ENCODE results near the gene NTF3.
A peak's percentile ranks its signal among the peaks of the same experiment; 100 is the strongest.

Gene NTF3

GRCh38 chr12:5456906-5457305 is 25.0 kb downstream of the NTF3 start:
- DNase-seq (ENCODE audit: low spot score): no peak

GRCh38 chr12:5458229-5459050 is 26.5 kb downstream of the NTF3 start:
- DNase-seq (ENCODE audit: low spot score): no peak

GRCh38 chr12:5459051-5459782 is 27.3 kb downstream of the NTF3 start:
- DNase-seq (ENCODE audit: low spot score): no peak

DNA sequence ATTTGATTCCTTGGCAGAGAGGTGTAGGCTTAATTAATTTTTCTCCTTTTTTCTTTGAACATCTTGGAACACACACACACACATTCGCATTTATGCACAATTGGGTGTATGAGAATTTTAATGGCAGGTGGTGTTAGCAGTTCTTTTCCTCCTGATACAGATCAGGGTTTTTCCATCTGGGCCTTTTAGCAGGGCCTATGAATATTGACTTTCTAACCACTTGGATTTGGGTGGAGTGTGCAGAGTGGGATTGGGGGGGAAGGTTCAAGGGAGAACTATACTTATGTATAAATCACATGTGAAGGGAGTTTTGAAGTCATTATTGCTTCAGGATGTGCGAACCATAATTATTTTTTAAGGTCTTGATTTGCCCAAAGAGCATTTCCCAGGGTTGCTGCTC is 28.9 kb downstream of the NTF3 start:
- no peak for DNase-seq (ENCODE audit: low spot score)

GRCh38 chr12:5461966-5462365 is 30.1 kb downstream of the NTF3 start:
- no peak for DNase-seq (ENCODE audit: low spot score)

DNA sequence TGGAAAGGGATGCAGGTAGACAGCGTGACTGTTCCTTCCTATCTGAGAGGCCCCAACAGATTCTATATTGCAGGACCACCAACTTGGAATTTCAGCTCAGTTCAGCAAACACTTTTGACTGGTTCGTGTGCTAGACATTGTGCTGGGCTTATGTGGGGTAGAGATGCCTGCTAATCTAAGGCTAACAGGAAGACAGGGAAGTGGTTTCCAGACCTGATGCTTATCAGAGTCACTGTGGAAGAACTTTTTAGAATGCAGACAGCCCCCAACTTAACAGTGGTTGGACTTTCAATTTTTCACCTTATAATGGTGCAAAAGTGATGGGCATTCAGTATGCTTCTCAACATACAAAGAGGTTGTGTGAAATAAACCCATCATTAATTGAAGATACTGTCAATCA is 32.2 kb downstream of the NTF3 start:
- no peak for DNase-seq (ENCODE audit: low spot score)

DNA sequence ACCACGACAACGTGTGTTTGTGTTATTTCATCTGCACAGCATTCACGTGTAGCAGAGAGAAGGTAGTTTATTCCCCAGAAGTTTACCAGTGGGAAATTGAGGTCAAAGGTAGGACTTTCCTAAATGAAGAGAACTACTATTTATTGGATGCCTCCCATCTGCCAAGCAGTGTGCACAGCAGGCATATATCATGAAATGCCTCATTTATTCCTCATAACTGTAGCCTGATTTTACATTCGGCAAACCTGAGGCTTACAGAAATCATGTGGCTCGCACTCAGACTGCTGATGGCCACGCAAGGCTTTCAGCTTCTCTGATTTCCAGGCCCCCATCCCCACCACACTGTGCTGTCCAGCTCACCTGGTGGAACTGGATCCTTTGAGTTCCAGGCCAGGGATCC is 33.5 kb downstream of the NTF3 start:
- no peak for DNase-seq (ENCODE audit: low spot score)

GRCh38 chr12:5466521-5466960 is 34.6 kb downstream of the NTF3 start:
- DNase-seq (ENCODE audit: low spot score): no peak

DNA sequence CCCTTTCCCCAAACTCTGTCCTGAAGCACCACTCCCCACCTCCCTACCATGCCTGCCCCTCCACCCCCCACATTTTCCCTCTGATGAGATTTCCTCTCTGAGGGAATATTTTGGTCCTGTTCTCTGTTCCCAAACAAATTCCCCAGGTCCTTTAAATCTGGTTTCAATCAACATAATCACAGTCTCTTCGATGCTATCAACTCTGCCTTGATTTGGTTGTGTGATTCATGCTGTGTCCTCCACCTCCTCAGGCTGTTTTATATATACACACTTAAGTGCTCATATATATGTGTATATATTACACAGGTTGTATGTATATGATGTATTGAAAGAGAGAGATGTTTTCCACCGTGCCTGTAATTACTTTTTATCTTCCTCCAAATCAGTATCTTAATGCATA is 36.0 kb downstream of the NTF3 start:
- no peak for DNase-seq (ENCODE audit: low spot score)

DNA sequence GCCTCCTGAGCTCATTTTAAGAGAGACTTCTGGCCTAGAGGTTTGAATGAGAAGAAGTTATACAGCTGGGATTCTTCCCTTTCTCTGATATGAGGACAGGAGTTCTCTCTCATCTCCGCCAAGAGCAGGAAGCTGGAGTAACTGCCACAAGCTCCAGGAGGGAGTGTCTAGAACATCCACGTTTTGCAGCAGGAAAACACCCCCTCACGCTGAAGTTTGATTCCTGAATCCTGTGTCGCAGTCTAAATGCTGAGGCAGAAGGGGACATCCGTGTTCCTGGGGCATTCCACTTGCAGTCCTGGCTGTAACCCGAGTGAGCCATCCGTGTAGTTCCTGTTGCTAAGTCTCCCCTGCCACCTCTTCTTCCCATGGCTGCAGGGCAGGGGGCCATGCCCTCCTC is 38.3 kb downstream of the NTF3 start:
- DNase-seq (ENCODE audit: low spot score): no peak

GRCh38 chr12:5470703-5471102 is 38.8 kb downstream of the NTF3 start:
- no peak for DNase-seq (ENCODE audit: low spot score)

DNA sequence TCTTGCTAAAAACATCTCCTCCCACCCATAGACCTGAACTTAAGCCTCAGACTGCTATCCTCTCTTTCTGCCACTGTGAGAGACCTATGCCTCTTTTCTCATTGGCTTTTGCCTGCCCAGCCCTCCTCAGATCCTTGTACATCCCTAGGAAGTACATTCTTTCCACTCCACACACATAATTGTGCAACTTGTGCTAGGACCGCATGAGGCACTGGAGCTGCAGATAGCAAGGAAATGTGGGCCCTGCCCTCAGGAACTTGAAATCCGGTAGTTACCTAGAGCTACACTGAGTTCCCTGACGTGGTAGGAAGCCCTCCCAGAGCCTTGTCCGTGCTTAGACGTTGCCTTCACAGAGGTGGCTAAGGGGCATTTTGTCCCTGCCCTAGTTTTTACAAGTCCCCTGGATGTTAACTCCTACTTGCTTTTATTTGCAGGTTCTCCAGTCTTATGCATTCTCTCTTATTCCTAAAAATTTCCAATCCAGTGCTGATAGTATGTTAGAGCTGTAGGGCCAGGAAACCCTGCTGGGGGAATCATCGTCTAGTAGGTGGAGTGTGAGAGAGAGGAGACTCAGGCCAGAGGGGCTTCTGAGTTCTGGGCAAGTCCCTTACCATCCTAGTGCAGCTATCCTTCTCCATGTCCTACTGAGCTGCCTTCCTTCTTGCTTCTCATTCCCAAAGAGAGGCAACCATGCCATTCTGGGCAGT is 41.3 kb downstream of the NTF3 start:
- DNase-seq (ENCODE audit: low spot score): no peak

GRCh38 chr12:5473783-5474116 is 41.8 kb downstream of the NTF3 start:
- no peak for DNase-seq (ENCODE audit: low spot score)

- DNase-seq (ENCODE audit: low spot score): no peak
Measured at GRCh38 chr12:5476356-5476755, 44.4 kb downstream of the NTF3 start.

- DNase-seq (ENCODE audit: low spot score): no peak
Measured at GRCh38 chr12:5478081-5478706, 46.3 kb downstream of the NTF3 start.

GRCh38 chr12:5479761-5480160 is 47.9 kb downstream of the NTF3 start:
- DNase-seq (ENCODE audit: low spot score): no peak

DNA sequence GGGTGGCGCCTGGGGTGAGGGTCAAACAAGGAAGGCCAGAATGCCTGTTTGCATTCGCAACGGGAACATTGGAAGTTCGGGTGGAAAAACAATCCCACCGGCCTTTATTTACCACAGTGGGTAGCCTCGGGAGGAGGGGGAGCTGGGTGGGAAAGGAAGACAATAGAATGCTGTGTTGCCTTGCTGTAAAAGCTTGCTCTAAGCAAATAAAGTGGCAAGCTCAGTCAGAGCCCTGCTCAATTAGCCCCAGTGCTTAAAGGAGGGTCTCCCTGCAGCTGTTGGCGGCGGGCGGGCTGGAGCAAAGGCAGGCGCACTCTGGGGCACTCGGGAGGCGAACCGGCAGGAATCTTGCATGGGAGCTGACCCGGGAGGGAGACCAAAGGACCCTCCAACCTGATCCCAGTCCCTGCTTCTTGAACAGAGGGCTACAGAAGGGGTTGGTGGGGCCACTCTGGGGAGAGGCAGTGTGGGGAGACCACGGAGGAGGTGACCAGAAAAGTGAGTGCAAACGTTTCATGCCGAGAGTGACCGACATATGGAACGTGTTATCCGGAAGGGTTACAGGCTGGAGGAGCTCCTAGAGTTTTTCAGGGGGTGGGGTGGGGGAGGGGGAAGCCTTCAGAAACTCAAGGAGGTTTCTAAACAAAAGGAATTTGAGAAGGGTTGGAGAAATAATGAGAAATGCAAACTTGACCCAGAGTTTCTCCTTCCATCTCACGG is 48.5 kb downstream of the NTF3 start:
- DNase-seq (ENCODE audit: low spot score): peak; percentile 86

GRCh38 chr12:5480938-5481303 is 49.0 kb downstream of the NTF3 start:
- peak; percentile 72 for DNase-seq (ENCODE audit: low spot score)

- no peak for DNase-seq (ENCODE audit: low spot score)
Measured at GRCh38 chr12:5481645-5482044, 49.7 kb downstream of the NTF3 start.

DNA sequence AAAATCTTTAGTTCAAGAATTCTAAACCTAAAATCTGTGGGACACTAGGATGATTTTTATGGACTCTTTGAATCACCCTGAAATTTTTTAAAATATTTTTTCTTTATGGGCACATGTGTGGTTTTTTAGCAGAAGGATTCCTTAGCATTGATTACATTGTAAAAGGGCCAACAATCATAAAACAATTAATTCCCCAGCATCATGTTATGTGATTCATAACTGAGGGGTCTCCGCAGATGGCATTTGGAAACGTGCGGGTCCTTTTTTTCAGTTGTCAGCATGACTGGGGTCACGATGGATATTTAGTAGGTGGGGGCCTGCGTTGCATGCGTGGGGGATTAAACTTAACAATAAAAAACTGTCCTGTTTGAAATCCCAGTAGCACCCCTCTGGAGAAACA is 52.5 kb downstream of the NTF3 start:
- no peak for DNase-seq (ENCODE audit: low spot score)

DNA sequence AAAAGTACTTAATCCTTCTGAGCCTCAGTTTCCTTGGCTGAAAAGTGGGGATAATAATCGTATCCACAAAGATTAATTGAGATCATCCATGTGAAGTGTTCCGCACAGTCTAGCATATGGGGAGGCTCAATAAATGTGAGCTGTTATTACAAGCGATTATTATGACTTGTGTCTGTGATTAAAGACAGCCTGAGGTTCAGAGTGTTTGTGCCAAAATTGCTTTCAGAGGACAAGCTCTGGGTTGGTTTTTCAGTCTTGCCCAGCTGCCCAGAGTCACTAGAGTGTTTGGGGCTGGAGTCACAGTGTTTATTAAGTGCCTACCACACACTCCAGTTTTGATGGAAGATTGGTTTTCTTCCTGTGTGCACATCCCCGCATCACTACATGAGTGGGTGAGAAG is 53.5 kb downstream of the NTF3 start:
- DNase-seq (ENCODE audit: low spot score): no peak

DNA sequence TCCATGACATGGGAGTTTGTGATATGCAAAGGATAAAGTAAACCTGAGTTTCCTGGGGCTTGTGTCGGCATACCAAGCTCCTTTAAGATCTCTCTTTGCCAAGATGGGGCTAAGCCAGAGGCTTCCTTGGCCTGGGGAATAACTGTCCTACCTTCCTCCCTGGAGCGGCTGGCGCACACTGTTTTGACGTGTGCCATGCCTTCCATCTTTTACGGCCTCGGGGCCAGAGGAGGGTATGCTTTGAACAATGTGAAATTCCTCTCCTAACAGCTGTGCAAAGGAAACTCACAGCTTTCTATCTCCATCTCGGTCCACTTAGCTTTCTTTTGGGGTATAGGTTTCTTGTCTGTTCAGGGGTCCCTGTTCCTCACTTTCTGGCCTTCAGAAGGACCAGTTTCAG is 55.2 kb downstream of the NTF3 start:
- no peak for DNase-seq (ENCODE audit: low spot score)

Data from ecto neural progenitor cell (in vitro differentiated cells).